Calu3 (cell line): ENCODE measurements around the gene NOSTRIN. TPM values are rescaled to one million over a fixed set of nuclear protein-coding genes. Genes with fewer than 3 reads are reported as not detected.

ENCODE experiments used
- BruUV-seq: library from RNA; stranded (reverse); fragments of 400-500 nt; replicated peaks from 2 replicates; lab custom pipeline; 2021; lab: Mats Ljungman, UMichigan
- CTCF ChIA-PET: fragments of 300-600 bp; sonication (Branson Sonifier 250); formaldehyde crosslinking; loops from one replicate; lab custom pipeline; 2022; ENCODE audit warnings: antibody characterized with exemption; lab: Charles Lee
- DNase-seq: peaks from one replicate; pipeline ENCODE4 v3.0.0; 2022
- H3K27ac Mint-ChIP-seq: one replicate; pipeline ENCODE4 v1.8.0; 2022; ENCODE audit warnings: mixed read lengths; ENCODE audit not compliant: unreplicated experiment
- H3K27me3 Mint-ChIP-seq: one replicate; pipeline ENCODE4 v1.8.0; 2022; ENCODE audit warnings: mixed read lengths; ENCODE audit not compliant: unreplicated experiment
- H3K36me3 Mint-ChIP-seq: one replicate; pipeline ENCODE4 v1.8.0; 2022; ENCODE audit warnings: mild to moderate bottlenecking, moderate library complexity, mixed read lengths; ENCODE audit not compliant: insufficient read depth, unreplicated experiment
- H3K4me1 Mint-ChIP-seq: one replicate; pipeline ENCODE4 v1.8.0; 2022; ENCODE audit warnings: mild to moderate bottlenecking, low read depth, mixed read lengths; ENCODE audit not compliant: unreplicated experiment
- H3K4me3 Mint-ChIP-seq: one replicate; pipeline ENCODE4 v1.8.0; 2022; ENCODE audit warnings: mild to moderate bottlenecking, low read depth, moderate library complexity, mixed read lengths; ENCODE audit not compliant: unreplicated experiment
- H3K9me3 Mint-ChIP-seq: one replicate; pipeline ENCODE4 v1.8.0; 2022; ENCODE audit warnings: low read depth, mixed read lengths; ENCODE audit not compliant: unreplicated experiment
- CTCF ChIP-seq: fragments of 200-600 bp; IDR thresholded peaks from one replicate; pipeline ENCODE4 v1.8.0; 2022; ENCODE audit warnings: antibody characterized with exemption; ENCODE audit not compliant: unreplicated experiment
- intact Hi-C: fragments of 100-400 bp; cut with micrococcal nuclease; formaldehyde crosslinking; loops from one replicate; pipeline ENCODE4 v1.10.0; 2022; ENCODE audit not compliant: unreplicated experiment
- total RNA-seq: library from RNA; stranded (reverse); gene quantifications from 2 replicates; pipeline ENCODE4 v1.2.3, GENCODE V29; 2022

The NOSTRIN gene
- total RNA-seq, 1 experiment from 2014 or later, result 12.5 TPM

DNA sequence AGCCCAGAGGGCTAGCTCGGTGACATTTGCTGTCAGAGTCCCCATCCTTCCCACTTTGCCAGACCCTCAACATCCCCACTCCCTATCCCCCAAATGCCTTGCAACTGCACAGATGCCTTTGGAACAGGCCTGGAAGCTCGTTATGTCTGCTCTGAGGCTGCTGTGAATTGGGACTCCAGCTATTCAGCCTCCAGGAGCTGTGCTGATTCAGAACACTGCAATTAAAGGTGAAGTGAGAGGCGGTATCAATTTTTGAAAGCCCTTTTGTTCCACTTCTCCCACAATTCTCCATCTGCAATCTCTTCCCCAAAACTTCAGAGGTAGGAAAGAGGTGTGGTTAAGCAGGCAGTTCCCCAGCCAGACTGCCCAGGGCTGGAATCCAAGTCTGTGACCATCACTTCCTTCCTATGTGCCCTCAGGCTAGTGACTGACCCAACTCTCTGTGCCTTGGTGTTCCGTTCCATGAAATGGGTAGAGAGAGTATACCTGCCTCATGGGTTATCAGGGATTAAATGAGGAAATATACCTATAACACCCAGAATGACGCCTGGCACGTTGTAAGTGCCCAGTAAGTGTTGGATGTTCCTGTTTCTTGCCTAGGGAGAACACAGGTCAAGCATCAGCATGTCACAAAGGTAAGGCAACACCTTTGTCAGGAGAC lies 17.5 kb downstream of the NOSTRIN start:
- intact Hi-C loops, result loop anchor here (5.0 kb wide), 1 partner anchor 142 kb away; no protein-coding TSS in a partner anchor
- Mint-ChIP-seq H3K9me3 (peaks cover 2% of the 10 kb centered on the region), H3K4me3 (no peak overlapping the region), H3K27me3 (no peaks in the 10 kb centered on the region), H3K27ac (no peak overlapping the region), H3K4me1 (peaks cover 29% of the 10 kb centered on the region), H3K36me3 (peaks cover 5% of the 10 kb centered on the region)
- BruUV-seq, result no TSS peak
- CTCF ChIA-PET, result no interaction called here
- TF ChIP-seq CTCF, result no peak
- no peak for DNase-seq

- Mint-ChIP-seq H3K4me1 (peaks cover 12% of the 10 kb centered on the region), H3K4me3 (no peak overlapping the region), H3K36me3 (peaks cover under 1% of the 10 kb centered on the region), H3K9me3 (no peaks in the 10 kb centered on the region), H3K27me3 (no peaks in the 10 kb centered on the region), H3K27ac (no peak overlapping the region)
- CTCF ChIA-PET, result interaction anchor here (0.6 kb wide), 1 partner anchor 156 kb away, joined by 14 read pairs; no protein-coding TSS in a partner anchor
- no TSS peak for BruUV-seq
- no peak for TF ChIP-seq CTCF
- intact Hi-C loops, result no loop called here
- no peak for DNase-seq
Observed at GRCh38 chr2:168821577-168821976, 19.1 kb downstream of the NOSTRIN start.

- Mint-ChIP-seq H3K4me3 (no peak overlapping the region), H3K27me3 (no peaks in the 10 kb centered on the region), H3K4me1 (peaks cover 8% of the 10 kb centered on the region), H3K27ac (no peak overlapping the region), H3K9me3 (no peaks in the 10 kb centered on the region), H3K36me3 (no peaks in the 10 kb centered on the region)
- DNase-seq, result no peak
- intact Hi-C loops, result no loop called here
- no TSS peak for BruUV-seq
- no peak for TF ChIP-seq CTCF
- CTCF ChIA-PET, result interaction anchor here (0.6 kb wide), 1 partner anchor 156 kb away, joined by 14 read pairs; no protein-coding TSS in a partner anchor
Observed at GRCh38 chr2:168821992-168822391, 19.6 kb downstream of the NOSTRIN start.

DNA sequence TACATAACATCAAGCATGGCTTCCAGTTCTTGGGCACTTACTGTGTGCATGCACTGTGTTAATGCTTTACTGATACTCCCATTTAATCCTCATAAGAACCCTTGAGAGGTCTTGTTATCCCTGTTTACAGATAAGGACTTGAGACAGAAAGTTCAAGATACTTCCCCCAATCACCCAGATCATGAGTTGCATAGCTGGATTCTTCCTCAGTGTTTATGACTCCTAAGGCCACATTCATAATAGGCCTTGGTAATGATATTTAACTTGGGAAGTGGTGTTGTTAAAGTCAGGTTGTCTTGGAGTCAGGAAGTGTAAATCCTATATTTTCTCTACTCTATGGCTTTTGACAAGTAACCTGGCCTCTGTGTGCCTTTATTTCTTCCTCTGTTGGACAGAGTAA lies 22.7 kb downstream of the NOSTRIN start:
- no peak for DNase-seq
- TF ChIP-seq CTCF, result no peak
- no TSS peak for BruUV-seq
- no peaks in the 10 kb centered on the region for H3K9me3 Mint-ChIP-seq
- no peaks in the 10 kb centered on the region for H3K36me3 Mint-ChIP-seq
- intact Hi-C loops, result no loop called here
- no peaks in the 10 kb centered on the region for H3K4me1 Mint-ChIP-seq
- no peaks in the 10 kb centered on the region for H3K27me3 Mint-ChIP-seq
- no peak overlapping the region for H3K4me3 Mint-ChIP-seq
- CTCF ChIA-PET, result interaction anchor here (1.3 to 2.0 kb wide), 2 partner anchors 9 to 10 kb away, joined by 3 to 7 read pairs; no protein-coding TSS in a partner anchor
- H3K27ac Mint-ChIP-seq, result no peak overlapping the region
